ENCODE measurements around the gene ASB4.

ASB4 gene

GRCh38 chr7:95471071-95471470 is 14.7 kb upstream of the ASB4 start:
- DNase-seq: no peak
- TF ChIP-seq POLR2A (IDR thresholded peaks at IDR 0.05; ENCODE audit: low read length): no peak
- no peak for TF ChIP-seq GATA1 (IDR thresholded peaks at IDR 0.05; ENCODE audit: low read depth, low read length)

GRCh38 chr7:95472581-95473161 is 13.1 kb upstream of the ASB4 start:
- DNase-seq: no peak
- no peak for TF ChIP-seq GATA1 (IDR thresholded peaks at IDR 0.05; ENCODE audit: low read depth, low read length)
- no peak for TF ChIP-seq POLR2A (IDR thresholded peaks at IDR 0.05; ENCODE audit: low read length)

- no peak for DNase-seq
- TF ChIP-seq POLR2A (IDR thresholded peaks at IDR 0.05; ENCODE audit: low read length) (no peak), GATA1 (IDR thresholded peaks at IDR 0.05; ENCODE audit: low read depth, low read length) (no peak)
Observed at GRCh38 chr7:95473276-95473985, 12.3 kb upstream of the ASB4 start.

- DNase-seq: no peak
- TF ChIP-seq GATA1 (IDR thresholded peaks at IDR 0.05; ENCODE audit: low read depth, low read length) (no peak), POLR2A (IDR thresholded peaks at IDR 0.05; ENCODE audit: low read length) (no peak)
Observed at GRCh38 chr7:95476072-95476847, 9.5 kb upstream of the ASB4 start.

- no peak for TF ChIP-seq GATA1 (IDR thresholded peaks at IDR 0.05; ENCODE audit: low read depth, low read length)
- TF ChIP-seq POLR2A (IDR thresholded peaks at IDR 0.05; ENCODE audit: low read length): no peak
- DNase-seq: peak; percentile 62 to 73
Observed at GRCh38 chr7:95476904-95477594, 8.7 kb upstream of the ASB4 start.

- DNase-seq: no peak
- TF ChIP-seq POLR2A (IDR thresholded peaks at IDR 0.05; ENCODE audit: low read length) (no peak), GATA1 (IDR thresholded peaks at IDR 0.05; ENCODE audit: low read depth, low read length) (no peak)
Observed at GRCh38 chr7:95478272-95479037, 7.3 kb upstream of the ASB4 start.

- TF ChIP-seq GATA1 (IDR thresholded peaks at IDR 0.05; ENCODE audit: low read depth, low read length) (no peak), POLR2A (IDR thresholded peaks at IDR 0.05; ENCODE audit: low read length) (no peak)
- DNase-seq: no peak
Observed at GRCh38 chr7:95479992-95480624, 5.6 kb upstream of the ASB4 start.

- TF ChIP-seq POLR2A (IDR thresholded peaks at IDR 0.05; ENCODE audit: low read length) (no peak), GATA1 (IDR thresholded peaks at IDR 0.05; ENCODE audit: low read depth, low read length) (no peak)
- no peak for DNase-seq
Observed at GRCh38 chr7:95481271-95482165, 4.2 kb upstream of the ASB4 start.

GRCh38 chr7:95482424-95482823 is 3.3 kb upstream of the ASB4 start:
- TF ChIP-seq GATA1 (IDR thresholded peaks at IDR 0.05; ENCODE audit: low read depth, low read length): no peak
- no peak for DNase-seq

GRCh38 chr7:95490231-95490762 is 4.6 kb downstream of the ASB4 start:
- no peak for TF ChIP-seq POLR2A (IDR thresholded peaks at IDR 0.05; ENCODE audit: low read length)
- no peak for TF ChIP-seq GATA1 (IDR thresholded peaks at IDR 0.05; ENCODE audit: low read depth, low read length)

GRCh38 chr7:95491201-95491600 is 5.5 kb downstream of the ASB4 start:
- no peak for DNase-seq
- TF ChIP-seq POLR2A (IDR thresholded peaks at IDR 0.05; ENCODE audit: low read length) (no peak), GATA1 (IDR thresholded peaks at IDR 0.05; ENCODE audit: low read depth, low read length) (no peak)

More at GRCh38 chr7:95490231-95490762, 4.6 kb downstream of the ASB4 start:
- DNase-seq: no peak
